ENCODE results near the gene PTGER4.

Gene PTGER4

GRCh38 chr5:40672425-40672824, 7.3 kb upstream of the PTGER4 start:
- no peak for DNase-seq

GRCh38 chr5:40674661-40675235, 5.0 kb upstream of the PTGER4 start:
- no peak for DNase-seq

- peak in 1 of 2 experiments; percentile 53 for DNase-seq
These were observed 4.2 kb upstream of the PTGER4 start for GRCh38 chr5:40675396-40676133.

GRCh38 chr5:40676613-40677343, 2.9 kb upstream of the PTGER4 start:
- peak in 1 of 2 experiments; percentile 21 for DNase-seq

- no peak for DNase-seq
These were observed 2.3 kb upstream of the PTGER4 start for GRCh38 chr5:40677456-40677855.

- DNase-seq: no peak
These were observed 1.7 kb upstream of the PTGER4 start for GRCh38 chr5:40678026-40678425.

- DNase-seq: no peak
These were observed 1.1 kb upstream of the PTGER4 start for GRCh38 chr5:40678460-40679147.

- DNase-seq: peak; percentile 91 to 94
These were observed 385 bp upstream of the PTGER4 start for GRCh38 chr5:40679148-40679912.

GRCh38 chr5:40680741-40681362, 1.1 kb downstream of the PTGER4 start:
- DNase-seq: peak; percentile 38 to 42

GRCh38 chr5:40681363-40682153, 1.8 kb downstream of the PTGER4 start:
- DNase-seq: peak; percentile 38 to 52

GRCh38 chr5:40682154-40683017, 2.7 kb downstream of the PTGER4 start:
- no peak for DNase-seq

GRCh38 chr5:40683305-40683704, 3.6 kb downstream of the PTGER4 start:
- DNase-seq: no peak

DNA sequence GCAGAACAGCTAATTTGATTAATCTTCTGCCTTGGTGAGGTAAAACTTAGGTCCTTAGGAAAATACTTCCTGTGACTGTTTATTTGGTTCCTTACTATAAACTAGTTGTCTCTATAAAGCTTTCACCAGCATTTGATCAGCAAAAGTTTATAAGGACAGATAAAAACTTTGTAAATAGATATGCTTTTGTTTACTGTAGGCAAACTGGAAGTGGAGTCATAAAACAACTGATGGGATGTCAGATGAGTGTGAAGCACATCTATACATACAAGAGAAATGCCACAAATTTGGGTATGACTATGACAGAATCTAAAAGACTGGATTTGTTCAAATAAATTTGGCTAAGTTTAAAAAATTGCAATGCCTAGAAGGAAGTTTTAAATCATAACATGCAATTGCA, 5.5 kb downstream of the PTGER4 start:
- no peak for DNase-seq

GRCh38 chr5:40685976-40686486, 6.3 kb downstream of the PTGER4 start:
- no peak for DNase-seq

DNA sequence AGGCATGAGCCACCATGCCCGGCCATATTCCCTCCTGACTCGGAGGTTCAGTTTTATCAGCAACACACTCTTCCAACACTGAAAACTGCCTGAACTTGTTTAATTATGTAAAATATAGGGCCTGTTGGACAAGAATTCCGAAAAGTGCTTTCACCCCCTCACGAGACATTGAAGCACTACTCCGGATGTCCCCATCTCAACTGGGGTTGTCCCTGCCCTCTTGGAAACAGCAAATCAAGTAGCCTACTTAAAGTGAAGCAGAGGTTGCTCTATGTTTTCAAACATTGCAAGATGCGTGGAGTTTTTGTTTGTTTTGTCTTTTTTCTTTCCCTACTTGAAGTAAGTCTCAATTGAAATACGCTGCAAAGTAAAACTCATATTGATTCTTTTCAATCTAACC, 7.6 kb downstream of the PTGER4 start:
- DNase-seq: peak in 1 of 2 experiments; percentile 30

DNA sequence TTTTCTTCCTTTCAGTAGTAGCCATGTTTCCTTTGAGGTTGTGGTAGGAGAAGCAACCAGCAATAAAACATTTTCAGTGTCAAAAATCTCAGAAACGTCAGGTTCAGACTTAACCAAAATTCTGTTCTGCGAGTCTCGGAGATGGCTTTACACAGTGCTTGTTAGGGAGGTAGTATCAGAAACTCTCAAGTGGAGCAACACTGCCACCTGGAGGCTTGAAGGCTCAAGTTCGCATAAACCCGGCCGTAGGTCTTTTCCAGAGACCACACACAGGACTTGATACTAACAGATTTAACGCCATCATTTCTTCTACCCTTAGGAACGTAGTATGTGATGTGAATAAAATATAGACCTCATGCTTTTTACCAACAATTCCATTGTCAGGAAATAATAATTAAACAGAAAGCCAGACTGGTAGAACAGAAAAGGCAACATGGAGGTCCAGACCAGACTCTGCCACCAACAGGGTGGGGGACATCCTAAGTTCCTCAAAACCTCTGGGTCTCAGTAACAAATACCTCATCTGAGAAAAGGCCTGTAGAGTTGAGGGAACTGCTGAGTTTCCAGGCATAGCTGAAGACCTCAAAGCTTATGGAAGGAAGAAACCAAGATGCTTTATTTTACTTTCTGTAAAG, 8.5 kb downstream of the PTGER4 start:
- DNase-seq: peak; percentile 75 to 81

- no peak for DNase-seq
These were observed 9.3 kb downstream of the PTGER4 start for GRCh38 chr5:40688996-40689395.

DNA sequence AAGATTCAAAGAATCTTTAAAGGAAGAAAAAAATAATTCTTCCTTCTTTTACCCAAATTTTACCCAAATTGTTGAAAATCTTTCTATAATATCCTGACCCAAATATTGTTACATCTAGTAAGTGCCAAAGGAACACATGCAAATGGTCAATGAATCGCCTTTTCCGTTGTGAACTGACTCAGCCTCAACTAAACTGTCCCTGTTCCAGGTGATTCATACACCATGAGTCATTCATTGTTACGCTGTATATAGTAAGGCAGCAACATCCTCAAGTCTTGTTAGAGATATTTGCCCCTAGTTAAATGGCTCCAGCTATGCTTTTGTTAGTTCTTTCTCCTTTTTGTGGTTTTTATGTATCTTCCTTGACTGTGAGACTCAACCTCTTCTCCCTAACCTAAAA, 9.7 kb downstream of the PTGER4 start:
- peak in 1 of 2 experiments; percentile 66 for DNase-seq

- no peak for DNase-seq
These were observed 10.6 kb downstream of the PTGER4 start for GRCh38 chr5:40690267-40690666.

Measured in stimulated activated CD4-positive, alpha-beta T cell treated with anti-CD3 and anti-CD28 coated beads, Interleukin-4, amount 100 ng/mL, for 4 hours (primary cell).